CD4-positive, alpha-beta T cell treated with Interleukin-15 for 1 hour (primary cell): ENCODE results near the gene APOA5.
A peak's percentile ranks its signal among the peaks of the same experiment; 100 is the strongest.
"Not testable (repeated sequence)": the region's sequence is repeated elsewhere in the genome, so short reads cannot be mapped to it uniquely, and the experiment has no call there.

Experiments
- DNase-seq: peaks from one replicate; pipeline ENCODE4 v3.0.0-alpha.2; 2020

The APOA5 gene, protein sequence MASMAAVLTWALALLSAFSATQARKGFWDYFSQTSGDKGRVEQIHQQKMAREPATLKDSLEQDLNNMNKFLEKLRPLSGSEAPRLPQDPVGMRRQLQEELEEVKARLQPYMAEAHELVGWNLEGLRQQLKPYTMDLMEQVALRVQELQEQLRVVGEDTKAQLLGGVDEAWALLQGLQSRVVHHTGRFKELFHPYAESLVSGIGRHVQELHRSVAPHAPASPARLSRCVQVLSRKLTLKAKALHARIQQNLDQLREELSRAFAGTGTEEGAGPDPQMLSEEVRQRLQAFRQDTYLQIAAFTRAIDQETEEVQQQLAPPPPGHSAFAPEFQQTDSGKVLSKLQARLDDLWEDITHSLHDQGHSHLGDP

DNA sequence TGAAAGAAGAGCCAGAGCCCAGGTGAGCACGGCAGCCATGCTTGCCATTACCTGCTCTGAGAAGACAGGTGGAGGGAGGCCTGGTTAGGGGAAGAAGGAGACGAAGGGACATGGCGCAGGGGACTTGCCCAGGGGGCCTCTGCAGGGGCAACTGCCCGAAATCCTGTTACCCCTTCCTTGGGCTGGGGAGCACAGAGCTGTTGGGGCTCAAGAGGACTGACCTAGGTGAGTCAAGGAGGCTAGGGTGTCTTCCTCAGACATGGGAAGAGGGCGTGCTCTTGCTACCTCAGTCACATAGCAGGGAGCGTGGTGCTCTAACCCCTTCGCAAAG is at the start of gene APOA5:
Gene APOA5 (minus strand): TSS at position 67 of the 331 bp plus-strand sequence. CDS start 19 bp downstream, at position 48.
- DNase-seq, result no peak

DNA sequence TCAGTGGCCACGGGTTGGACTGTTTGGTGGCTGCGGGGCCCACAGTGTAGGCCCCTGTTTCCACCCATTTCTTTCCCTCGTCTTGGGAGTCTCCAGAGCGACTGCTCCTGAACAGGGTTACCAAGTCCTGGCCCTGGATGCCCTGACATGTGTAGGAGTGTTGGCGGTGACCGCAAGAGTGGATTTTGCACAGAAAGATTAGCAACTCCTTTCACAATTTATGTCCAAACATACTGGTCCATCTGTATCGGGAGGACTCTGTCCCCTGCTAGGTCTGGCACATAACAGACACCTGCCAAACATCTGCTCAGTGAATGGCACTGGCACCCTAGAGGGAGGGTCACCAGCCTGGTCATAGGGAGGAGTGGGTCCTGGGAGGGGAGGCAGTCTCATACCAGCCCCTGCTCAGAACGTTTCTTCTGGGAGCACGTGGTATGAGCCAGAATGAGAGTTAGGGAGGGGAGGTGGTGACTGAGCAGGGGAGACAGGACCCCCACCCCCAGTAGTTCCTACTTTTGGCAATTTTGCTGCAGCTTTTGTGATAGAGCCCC is 49.1 kb upstream of the APOA5 start:
- DNase-seq, result no peak

DNA sequence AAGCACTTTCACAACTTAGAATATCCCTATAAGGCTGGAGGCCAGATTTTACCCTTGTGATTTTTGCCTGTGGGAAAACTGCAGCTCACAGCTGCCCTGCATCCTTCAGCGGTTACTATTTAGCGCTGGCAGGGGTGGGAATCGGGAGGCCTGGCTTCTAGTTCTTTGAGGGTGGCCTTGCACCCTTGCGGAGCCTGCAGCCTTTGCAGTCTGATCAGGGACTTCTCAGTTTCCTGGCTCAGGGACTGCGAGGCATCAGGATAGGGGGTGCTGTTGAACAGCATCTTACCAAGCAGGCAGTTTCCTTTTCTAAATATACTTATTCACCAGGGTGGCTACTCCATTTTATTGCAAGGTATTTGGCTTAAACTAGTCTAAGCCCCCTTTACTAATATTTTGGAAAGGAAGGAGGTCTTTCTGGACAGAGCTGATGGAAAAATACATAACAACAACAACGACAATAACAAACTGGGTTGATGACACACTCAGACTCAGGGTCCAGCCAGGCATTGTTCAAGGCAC is 48.6 kb upstream of the APOA5 start:
- DNase-seq, result no peak

DNA sequence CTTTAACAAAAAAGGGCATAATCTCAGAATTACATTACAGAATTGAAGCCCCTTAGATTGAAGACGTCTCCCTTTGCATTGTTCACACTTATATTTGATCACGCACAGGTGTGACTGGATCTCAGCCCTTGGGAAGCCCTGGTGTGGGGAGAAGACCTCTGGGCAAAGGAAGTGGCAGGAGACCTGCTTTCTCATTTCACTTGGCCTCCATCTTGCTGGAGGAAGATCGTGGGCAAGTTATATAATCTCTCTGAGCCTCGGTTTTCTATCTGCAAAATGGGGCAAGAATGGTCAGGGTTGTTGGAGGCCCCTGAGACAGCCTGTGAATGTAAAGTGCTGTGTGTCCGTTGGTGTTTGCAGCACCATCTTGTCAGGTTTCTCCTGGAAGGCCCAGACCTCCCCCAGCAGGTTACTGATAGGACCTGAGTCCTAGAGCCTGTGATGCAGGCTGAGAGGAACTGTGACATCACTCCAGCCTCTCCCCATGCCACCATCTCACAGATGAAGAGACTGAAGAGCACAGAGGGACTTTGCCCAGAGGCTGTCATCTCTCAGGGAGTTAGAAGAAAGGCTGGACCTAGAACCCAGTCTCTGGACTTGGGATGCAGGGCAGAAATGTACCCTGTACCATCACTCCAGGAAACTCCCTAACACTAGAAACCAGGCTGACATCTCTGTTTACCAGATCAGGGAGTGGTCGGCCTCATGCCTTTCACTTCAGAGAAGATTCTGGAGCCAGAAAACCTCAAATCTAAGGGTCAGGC is 46.8 kb upstream of the APOA5 start:
- DNase-seq, result no peak

DNA sequence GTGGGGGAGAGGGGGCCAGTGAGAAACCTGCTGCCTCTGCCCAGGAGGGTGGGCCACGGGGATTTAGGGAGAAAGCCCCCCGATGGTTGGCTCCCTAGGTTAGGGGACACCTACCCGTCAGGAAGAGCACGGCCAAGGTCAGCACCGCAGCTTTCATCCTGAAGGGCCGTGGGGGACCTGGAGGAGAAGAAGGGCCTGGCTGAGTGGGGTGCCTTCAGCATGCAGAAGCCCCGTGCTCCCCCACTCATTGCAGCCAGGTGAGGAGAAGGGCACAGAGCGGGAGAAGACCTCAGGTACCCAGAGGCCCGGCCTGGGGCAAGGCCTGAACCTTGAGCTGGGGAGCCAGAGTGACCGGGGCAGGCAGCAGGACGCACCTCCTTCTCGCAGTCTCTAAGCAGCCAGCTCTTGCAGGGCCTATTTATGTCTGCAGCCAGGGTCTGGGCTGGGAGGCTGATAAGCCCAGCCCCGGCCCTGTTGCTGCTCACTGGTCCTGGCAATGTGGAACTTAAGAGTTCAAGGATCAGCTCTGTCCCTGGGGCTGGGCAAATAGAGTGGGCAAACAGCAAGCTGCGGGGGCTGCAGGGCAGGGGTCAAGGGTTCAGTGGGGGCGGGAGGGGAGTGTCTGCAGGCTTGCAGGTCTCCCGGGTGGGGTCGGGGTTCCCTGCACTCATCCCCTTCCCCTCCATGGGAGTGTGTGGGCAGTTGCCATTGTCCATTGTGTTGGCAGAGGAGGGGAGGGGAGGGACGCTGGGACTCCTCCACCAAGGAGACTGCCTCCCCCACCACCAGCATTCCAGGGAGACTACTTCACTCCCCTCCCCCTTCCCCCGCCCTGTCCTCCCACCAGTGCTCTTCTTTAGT is 45.8 kb upstream of the APOA5 start, which contains the start of gene APOA1:
Gene APOA1 (minus strand): TSS at position 392 of the 861 bp plus-strand sequence. CDS start 235 bp downstream, at position 157.
- DNase-seq, result no peak

DNA sequence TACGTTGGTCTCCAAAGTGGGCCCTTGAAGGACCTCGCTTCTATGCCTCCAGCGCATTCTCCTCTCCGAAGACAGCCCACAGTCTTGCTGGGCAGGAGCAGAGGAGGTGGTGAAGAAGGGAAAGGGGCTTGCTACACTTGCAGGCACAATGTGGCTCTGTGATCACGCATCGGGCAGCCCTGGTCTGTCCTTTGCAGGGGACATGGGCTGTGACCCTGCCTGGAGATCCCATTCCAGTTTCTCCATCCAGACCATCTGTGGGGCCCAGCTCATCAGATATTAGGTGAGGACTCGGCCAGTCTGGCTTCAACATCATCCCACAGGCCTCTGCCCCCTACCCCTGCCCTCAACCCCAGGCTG is 44.9 kb upstream of the APOA5 start:
- no peak for DNase-seq

DNA sequence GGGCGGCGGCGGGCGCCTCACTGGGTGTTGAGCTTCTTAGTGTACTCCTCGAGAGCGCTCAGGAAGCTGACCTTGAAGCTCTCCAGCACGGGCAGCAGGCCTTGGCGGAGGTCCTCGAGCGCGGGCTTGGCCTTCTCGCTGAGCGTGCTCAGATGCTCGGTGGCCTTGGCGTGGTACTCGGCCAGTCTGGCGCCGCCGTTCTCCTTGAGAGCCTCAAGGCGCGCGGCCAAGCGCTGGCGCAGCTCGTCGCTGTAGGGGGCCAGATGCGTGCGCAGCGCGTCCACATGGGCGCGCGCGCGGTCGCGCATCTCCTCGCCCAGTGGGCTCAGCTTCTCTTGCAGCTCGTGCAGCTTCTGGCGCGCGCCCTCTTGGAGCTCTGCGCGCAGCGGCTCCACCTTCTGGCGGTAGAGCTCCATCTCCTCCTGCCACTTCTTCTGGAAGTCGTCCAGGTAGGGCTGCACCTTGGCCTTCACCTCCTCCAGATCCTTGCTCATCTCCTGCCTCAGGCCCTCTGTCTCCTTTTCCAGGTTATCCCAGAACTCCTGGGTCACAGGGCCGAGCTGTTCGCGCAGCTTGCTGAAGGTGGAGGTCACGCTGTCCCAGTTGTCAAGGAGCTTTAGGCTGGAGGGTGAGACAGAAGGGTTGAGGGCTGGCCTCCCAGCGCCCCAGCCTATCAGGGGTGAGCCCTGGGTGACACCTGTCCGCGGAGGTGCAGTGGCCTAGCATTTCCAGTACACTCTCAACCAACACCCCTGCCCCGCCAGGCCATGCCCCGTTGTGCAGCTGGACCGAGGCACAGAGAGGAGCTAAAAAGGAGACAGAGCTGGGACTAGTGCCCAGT is 44.3 kb upstream of the APOA5 start:
- peak; percentile 87 for DNase-seq

DNA sequence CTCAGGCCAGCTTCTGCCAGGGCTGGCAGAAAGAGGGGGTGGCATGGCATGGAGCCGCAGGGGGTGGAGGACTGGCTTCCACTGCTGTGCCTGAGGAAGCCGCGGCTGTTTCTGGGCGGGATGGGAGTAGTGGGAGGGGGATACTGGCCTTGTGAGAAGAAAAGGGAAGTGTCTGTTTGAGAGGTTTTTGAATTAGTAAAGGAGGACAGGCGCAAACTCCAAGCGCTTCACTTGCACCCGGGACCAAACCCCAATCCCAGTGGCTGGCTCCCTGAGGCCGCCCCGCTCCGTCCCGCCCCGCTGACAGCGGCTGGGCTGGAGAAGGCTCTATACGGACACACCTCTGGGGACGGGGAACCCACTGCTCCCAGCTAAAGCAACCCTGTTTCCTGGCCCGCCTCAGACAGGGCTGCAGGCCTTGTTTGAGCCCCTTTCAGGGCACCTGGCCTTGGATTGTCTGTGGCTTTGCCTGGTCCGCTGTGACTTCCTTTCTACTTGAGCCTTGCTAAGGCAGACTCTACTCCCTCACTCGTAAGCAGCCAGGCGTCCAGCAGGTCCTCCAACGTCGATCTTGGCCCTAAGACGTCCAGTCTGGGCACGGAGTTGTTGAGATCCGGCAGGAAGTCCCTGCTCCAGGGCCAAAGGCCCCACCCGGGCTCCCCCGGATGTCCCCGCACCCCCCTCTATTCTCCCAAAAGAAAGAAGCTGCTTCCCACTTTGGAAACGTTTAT is 43.5 kb upstream of the APOA5 start:
- DNase-seq, result no peak

DNA sequence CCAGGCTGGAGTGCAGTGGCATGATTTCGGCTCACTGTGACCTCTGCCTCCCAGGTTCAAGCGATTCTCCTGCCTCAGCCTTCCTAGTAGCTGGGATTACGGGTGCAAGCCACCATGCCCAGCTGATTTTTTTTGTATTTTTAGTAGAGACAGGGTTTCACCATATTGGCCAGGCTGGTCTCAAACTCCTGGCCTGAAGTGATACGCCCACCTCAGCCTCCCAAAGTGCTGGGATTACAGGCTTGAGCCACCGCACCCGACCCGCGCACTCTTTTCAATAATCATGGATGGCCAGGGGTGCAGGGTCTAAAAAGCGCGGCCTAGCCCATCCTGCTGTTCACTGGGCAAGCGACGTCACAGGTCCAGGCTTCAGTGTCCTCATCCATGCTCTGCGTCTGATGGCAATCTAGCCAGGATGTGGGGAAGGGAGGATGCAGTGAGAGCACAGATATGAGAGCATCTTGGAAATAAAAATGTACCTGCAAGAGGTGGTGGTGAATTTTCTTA is 42.9 kb upstream of the APOA5 start:
- DNase-seq, result not testable (repeated sequence)

DNA sequence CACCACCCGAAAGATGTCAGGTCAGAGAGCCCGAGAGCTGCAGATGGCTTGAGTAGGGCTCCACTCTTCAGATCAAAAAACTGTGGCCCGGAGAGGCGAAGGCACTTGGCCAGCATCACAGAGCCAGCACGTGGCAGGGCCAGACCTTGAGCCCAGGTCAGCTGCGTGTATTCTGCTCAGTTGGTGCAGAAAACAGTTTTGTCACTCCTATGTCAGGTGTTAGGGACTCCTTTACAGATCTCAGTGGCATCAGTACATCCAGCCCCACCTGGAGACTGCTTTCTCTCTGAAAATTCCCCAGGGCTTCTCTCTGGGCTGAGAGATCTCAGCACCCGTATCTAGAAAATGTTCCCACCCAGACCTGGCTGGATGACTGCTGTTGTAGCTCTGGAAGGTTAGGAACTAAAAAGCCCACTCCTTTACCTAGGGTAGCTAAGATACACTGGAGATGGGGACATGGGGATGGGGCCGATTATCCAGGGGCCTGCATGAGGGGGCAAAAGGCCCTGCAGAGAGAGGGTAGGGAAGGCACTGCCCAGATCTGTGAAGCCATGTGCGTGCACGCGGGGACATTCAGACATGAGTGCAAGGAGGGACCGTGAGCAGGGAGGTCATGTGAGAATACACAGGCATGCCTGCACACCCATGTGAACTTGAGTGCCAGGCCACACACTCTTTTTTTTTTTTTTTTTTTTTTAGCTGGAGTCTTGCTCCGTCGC is 42.3 kb upstream of the APOA5 start:
- no peak for DNase-seq

DNA sequence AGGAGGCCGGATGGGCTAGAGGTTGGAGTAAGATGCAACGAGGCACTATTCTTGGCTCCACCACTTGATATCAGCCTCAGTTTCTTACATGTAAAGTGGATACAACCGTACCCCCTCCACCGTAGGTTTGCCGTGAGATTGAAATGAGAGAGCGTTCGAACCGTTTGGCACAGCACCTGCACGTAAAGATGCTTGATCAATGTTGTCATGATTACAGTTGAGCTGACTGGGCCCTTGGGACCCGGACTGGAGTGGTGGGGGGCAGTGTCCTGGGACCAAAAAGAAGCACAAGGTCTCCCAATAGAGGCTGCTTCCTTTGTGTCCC is 41.8 kb upstream of the APOA5 start:
- DNase-seq, result no peak

DNA sequence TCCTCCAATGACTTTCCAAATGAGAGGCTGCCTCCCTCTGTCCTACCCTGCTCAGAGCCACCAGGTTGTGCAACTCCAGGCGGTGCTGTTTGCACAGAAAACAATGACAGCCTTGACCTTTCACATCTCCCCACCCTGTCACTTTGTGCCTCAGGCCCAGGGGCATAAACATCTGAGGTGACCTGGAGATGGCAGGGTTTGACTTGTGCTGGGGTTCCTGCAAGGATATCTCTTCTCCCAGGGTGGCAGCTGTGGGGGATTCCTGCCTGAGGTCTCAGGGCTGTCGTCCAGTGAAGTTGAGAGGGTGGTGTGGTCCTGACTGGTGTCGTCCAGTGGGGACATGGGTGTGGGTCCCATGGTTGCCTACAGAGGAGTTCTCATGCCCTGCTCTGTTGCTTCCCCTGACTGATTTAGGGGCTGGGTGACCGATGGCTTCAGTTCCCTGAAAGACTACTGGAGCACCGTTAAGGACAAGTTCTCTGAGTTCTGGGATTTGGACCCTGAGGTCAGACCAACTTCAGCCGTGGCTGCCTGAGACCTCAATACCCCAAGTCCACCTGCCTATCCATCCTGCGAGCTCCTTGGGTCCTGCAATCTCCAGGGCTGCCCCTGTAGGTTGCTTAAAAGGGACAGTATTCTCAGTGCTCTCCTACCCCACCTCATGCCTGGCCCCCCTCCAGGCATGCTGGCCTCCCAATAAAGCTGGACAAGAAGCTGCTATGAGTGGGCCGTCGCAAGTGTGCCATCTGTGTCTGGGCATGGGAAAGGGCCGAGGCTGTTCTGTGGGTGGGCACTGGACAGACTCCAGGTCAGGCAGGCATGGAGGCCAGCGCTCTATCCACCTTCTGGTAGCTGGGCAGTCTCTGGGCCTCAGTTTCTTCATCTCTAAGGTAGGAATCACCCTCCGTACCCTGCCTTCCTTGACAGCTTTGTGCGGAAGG is 40.9 kb upstream of the APOA5 start:
- no peak for DNase-seq

DNA sequence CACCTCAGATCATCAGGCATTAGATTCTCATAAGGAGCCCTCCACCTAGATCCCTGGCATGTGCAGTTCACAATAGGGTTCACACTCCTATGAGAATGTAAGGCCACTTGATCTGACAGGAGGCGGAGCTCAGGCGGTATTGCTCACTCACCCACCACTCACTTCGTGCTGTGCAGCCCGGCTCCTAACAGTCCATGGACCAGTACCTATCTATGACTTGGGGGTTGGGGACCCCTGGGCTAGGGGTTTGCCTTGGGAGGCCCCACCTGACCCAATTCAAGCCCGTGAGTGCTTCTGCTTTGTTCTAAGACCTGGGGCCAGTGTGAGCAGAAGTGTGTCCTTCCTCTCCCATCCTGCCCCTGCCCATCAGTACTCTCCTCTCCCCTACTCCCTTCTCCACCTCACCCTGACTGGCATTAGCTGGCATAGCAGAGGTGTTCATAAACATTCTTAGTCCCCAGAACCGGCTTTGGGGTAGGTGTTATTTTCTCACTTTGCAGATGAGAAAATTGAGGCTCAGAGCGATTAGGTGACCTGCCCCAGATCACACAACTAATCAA is 40.2 kb upstream of the APOA5 start:
- no peak for DNase-seq

DNA sequence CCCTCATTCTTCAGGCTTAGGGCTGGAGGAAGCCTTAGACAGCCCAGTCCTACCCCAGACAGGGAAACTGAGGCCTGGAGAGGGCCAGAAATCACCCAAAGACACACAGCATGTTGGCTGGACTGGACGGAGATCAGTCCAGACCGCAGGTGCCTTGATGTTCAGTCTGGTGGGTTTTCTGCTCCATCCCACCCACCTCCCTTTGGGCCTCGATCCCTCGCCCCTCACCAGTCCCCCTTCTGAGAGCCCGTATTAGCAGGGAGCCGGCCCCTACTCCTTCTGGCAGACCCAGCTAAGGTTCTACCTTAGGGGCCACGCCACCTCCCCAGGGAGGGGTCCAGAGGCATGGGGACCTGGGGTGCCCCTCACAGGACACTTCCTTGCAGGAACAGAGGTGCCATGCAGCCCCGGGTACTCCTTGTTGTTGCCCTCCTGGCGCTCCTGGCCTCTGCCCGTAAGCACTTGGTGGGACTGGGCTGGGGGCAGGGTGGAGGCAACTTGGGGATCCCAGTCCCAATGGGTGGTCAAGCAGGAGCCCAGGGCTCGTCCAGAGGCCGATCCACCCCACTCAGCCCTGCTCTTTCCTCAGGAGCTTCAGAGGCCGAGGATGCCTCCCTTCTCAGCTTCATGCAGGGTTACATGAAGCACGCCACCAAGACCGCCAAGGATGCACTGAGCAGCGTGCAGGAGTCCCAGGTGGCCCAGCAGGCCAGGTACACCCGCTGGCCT is 38.7 kb upstream of the APOA5 start:
- no peak for DNase-seq

DNA sequence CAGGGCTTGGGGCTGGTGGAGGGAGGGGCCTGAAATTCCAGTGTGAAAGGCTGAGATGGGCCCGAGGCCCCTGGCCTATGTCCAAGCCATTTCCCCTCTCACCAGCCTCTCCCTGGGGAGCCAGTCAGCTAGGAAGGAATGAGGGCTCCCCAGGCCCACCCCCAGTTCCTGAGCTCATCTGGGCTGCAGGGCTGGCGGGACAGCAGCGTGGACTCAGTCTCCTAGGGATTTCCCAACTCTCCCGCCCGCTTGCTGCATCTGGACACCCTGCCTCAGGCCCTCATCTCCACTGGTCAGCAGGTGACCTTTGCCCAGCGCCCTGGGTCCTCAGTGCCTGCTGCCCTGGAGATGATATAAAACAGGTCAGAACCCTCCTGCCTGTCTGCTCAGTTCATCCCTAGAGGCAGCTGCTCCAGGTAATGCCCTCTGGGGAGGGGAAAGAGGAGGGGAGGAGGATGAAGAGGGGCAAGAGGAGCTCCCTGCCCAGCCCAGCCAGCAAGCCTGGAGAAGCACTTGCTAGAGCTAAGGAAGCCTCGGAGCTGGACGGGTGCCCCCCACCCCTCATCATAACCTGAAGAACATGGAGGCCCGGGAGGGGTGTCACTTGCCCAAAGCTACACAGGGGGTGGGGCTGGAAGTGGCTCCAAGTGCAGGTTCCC is 38.0 kb upstream of the APOA5 start, which contains the start of gene APOC3:
Gene APOC3 (plus strand): TSS at position 383 of the 659 bp plus-strand sequence. CDS start 676 bp downstream, outside the sequence.
- no peak for DNase-seq

DNA sequence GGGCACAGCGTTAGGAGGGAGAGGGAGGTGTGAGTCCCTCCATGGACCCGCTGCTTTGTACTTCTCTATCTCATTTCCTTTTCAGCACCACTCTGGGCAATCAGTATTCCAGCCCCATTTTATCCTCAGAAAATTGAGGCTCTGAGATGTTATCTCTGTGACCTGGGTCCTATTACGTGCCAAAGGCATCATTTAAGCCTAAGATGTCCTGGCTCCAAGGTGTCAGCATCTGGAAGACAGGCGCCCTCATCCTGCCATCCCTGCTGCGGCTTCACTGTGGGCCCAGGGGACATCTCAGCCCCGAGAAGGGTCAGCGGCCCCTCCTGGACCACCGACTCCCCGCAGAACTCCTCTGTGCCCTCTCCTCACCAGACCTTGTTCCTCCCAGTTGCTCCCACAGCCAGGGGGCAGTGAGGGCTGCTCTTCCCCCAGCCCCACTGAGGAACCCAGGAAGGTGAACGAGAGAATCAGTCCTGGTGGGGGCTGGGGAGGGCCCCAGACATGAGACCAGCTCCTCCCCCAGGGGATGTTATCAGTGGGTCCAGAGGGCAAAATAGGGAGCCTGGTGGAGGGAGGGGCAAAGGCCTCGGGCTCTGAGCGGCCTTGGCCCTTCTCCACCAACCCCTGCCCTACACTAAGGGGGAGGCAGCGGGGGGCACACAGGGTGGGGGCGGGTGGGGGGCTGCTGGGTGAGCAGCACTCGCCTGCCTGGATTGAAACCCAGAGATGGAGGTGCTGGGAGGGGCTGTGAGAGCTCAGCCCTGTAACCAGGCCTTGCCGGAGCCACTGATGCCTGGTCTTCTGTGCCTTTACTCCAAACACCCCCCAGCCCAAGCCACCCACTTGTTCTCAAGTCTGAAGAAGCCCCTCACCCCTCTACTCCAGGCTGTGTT is 37.2 kb upstream of the APOA5 start:
- DNase-seq, result no peak
